Fibroblast of skin of scalp (primary cell): ENCODE measurements around the gene NMB. TPM values are rescaled to one million over a fixed set of nuclear protein-coding genes. Genes with fewer than 3 reads are reported as not detected.
A peak's percentile ranks its signal among the peaks of the same experiment; 100 is the strongest.
"Not testable (repeated sequence)": the region's sequence is repeated elsewhere in the genome, so short reads cannot be mapped to it uniquely, and the experiment has no call there.

Experiments used
- DNase-seq: peaks from one replicate; pipeline ENCODE4 v3.0.0-alpha.2; 2013
- polyA plus RNA-seq, 2 experiments: library from polyadenylated mRNA; unstranded; fragments of 120-200 nt; gene quantifications; one replicate each; pipeline ENCODE4 v1.2.1, GENCODE V29; 2013; ENCODE audit not compliant: insufficient read length in 2 of 2

NMB gene
- polyA plus RNA-seq (2013, experiment 1 of 2; ENCODE audit: insufficient read length), result 4.4 TPM
- 5.3 TPM for polyA plus RNA-seq (2013, experiment 2 of 2; ENCODE audit: insufficient read length)

DNA sequence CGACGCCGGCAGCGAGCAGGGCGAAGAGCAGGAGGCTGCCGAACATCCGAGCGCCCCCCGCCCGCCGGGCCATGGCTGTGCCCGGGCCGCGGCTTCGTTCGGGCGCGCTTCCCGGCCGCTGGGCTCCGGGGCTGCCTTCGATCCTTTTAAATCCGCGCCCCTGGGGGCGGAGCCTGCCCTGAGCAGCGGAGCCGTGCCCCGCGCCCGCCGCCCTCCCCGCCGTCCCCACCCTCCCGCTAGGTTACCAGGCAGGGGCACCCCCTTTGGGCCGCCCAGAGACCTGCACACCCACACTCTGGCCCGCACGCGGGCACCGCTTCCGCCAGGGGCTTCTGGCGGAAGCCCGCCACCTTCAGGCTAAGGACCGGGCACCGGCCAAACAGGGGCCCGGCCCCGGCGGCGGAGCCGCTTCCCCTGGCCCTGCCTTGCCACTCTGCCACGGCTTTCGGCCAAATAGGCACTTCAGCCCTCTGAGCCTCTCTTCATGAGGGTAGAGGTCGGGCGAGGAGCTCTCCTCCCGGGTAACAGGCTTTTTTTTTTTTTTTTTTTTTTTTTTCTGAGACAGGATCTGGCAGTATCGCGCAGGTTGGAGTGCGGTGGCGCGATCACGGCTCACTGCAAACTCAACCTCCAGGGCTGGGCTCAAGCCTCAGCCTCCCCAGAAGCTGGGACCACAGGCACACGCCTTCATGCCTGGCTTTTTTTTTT is at the start of gene NMB:
Gene NMB (minus strand): TSS at position 120 of the 708 bp plus-strand sequence. CDS start 47 bp downstream, at position 73.
- DNase-seq, result peak; percentile 84

GRCh38 chr15:84703808-84704207 is 45.8 kb upstream of the NMB start:
- no peak for DNase-seq

DNA sequence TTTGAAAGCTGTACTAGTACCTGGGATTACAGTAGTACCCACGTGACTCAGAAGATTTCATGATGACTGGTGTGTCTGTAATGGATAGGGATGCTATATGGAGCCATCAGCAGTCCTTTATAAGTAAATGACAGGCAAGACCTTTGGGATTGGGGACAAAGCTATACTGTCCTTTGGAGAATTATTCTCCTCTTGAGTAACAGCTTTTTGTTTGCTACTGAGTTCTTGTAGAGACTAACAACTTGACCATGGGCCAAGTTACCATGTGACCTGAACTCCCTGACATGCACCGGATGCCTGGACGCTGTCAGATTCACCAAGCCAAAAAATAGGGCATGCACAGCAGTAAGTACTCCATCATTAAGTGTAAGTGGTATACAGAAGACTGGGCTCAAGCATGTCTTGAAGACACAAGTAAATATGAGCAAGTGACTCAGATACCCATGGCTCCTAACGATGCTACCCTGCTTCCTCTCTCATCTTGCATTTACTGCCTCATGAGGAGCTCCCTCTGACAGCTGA is 45.0 kb upstream of the NMB start:
- DNase-seq, result no peak

GRCh38 chr15:84699538-84700191 is 41.7 kb upstream of the NMB start:
- no peak for DNase-seq

GRCh38 chr15:84697236-84697990 is 39.4 kb upstream of the NMB start:
- DNase-seq, result no peak

- no peak for DNase-seq
Observed at GRCh38 chr15:84696757-84697156, 38.8 kb upstream of the NMB start.

GRCh38 chr15:84690342-84690741 is 32.3 kb upstream of the NMB start:
- DNase-seq, result no peak

DNA sequence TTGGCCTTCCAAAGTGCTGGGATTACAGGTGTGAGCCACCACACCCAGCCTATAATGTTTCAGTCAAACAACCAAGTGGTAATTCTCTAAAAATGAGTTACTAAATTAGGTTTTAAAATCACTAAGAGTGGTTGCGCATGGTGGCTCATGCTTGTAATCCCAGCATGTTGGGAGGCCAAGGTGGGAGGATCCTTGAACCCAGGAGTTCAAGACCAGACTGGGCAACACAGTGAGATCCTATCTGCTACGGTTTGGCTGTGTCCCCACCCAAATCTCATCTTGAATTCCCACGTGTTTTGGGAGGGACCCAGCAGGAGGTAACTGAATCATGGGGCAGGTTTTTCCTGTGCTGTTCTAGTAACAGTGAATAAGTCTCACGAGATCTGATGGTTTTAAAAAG is 31.9 kb upstream of the NMB start:
- no peak for DNase-seq

GRCh38 chr15:84686446-84686845 is 28.4 kb upstream of the NMB start:
- not testable (repeated sequence) for DNase-seq

DNA sequence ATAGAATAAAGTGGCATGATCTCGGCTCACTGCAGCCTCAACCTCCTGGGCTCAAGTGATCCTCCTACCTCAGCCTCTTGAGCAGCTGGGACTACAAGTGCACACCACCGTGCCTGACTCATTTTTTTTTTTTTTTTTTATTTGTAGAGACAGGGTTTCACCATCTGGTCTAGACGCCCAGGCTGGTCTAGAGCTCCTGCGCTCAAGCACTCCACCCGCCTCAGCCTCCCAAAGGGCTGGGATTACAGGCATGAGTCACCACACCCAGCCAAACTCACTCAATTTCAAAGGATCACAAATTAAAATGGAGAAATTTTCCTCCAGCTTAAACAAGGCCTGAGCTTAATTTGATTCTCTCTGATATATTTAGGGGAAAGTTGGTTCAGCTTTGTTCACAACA is 27.3 kb upstream of the NMB start:
- peak; percentile 88 for DNase-seq

- peak; percentile 45 for DNase-seq
Observed at GRCh38 chr15:84684092-84684491, 26.1 kb upstream of the NMB start.

DNA sequence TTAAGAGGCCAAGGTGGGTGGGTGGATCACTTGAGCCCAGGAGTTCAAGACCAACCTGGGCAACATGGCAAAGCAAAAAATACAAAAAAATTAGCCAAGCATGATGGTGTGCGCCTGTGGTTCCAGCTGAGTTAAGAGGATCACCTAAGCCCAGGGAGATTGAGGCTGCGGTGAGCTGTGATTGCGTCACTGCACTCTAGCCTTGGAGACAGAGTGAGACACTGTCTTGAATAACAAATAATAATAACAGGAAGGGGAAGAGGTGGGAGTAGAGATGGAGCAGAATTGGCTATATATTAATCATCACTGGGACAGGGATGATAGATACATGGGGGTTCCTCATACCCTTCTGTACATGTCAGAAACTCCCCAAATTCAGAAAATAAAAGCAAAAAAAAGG is 23.8 kb upstream of the NMB start:
- no peak for DNase-seq

DNA sequence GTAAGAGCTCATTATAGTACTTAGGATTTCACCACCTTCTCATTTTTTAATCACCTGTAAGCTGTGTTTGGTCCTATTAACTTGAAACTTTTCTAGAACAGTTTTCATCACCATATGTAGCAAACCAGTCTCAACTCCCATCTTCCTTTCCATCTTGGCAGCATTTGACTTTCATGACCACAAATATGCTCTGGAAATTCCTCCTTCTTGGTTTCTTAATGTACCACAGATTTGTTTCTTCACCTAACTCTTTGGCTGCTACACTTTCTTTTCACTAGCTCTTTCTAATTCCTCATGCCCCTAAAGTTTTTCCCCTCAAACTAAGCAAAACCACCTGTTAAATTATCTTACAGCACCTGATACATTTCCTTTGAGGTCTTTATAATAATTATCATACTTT is 13.2 kb upstream of the NMB start:
- DNase-seq, result peak; percentile 87

DNA sequence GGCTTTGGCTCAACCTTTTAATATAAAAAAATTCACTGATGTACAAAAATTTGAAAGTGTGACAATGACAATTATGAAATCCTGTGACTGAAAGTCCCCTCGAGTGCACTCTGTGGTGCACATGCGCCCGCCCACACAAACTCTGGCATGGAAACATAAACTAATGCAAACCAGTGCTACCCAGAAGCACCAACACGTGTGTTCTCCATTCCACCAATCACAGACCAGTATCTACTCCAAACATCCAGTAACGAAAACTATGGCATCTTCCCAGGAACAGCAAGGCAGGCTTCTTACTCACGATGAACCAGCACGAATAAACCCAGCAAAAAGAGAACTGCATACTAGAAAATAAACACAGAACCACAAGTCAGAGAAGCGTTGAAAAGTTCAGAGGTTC is 11.7 kb upstream of the NMB start:
- peak; percentile 84 for DNase-seq

GRCh38 chr15:84668221-84668982 is 10.4 kb upstream of the NMB start:
- no peak for DNase-seq

DNA sequence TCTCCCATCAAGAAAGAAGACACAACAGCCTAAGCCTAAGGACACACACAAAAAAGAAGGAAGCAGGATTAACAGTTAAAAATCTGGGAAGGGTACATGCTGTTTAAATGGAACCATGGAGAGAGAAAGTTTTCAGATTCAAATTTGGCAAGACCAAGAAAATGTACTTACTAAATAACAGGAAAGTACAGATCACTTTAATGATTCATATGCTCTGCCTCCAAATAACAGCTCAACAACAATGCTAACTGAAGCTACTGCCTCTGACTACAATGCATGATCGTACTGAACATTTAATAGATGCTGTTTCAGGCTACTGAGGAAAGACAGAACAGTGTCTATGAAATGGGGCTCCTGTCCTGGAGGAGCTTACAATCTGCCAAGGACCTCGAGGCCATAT is 8.4 kb upstream of the NMB start:
- DNase-seq, result no peak

DNA sequence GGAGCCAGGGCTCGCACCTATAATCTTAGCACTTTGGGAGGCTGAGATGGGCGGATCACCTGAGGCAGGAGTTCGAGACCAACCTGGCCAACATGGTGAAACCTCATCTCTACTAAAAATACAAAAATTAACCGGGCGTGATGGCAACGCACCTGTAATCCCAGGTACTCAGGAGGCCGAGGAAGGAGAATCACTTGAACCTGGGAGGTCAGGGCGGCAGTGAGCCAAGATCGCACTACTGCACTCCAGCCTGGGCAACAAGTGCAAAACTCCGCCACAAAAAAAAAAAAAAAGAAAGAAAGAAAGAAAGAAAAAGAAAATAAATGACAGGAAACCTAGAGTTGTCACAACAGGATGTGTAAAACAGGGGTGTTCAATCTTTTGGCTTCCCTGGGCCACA is 3.0 kb upstream of the NMB start:
- DNase-seq, result no peak

- DNase-seq, result no peak
Observed at GRCh38 chr15:84659904-84660781, 2.1 kb upstream of the NMB start.

GRCh38 chr15:84658788-84659411 is 901 bp upstream of the NMB start:
- no peak for DNase-seq

GRCh38 chr15:84657748-84658079 is 285 bp downstream of the NMB start:
- DNase-seq, result no peak

- DNase-seq, result no peak
Observed at GRCh38 chr15:84656972-84657371, 1.0 kb downstream of the NMB start.
